ENCODE results near the gene ATF6. TPM values are rescaled to one million over a fixed set of nuclear protein-coding genes. Genes with fewer than 3 reads are reported as not detected.
A peak's percentile ranks its signal among the peaks of the same experiment; 100 is the strongest.

Gene ATF6
- total RNA-seq, 1 donor = 28.6 TPM

GRCh38 chr1:161994175-161994668 is 228.1 kb downstream of the ATF6 start:
- no peaks in the 10 kb centered on the region for H3K9me3 ChIP-seq (ENCODE audit: low read depth, low read length)
- peak overlapping the region; percentile 36 for H2AFZ ChIP-seq (ENCODE audit: low read length)
- no peak for TF ChIP-seq CTCF (IDR thresholded peaks at IDR 0.05; ENCODE audit: extremely low read depth, low read depth, low read length)
- H3K4me3 ChIP-seq (ENCODE audit: insufficient read depth, low read length) = peak overlapping the region; percentile 45
- peaks cover 8% of the 10 kb centered on the region for H3K36me3 ChIP-seq (ENCODE audit: insufficient read depth, low read length)
- no peaks in the 10 kb centered on the region for H3K79me2 ChIP-seq (ENCODE audit: insufficient read depth, low read length)
- DNase-seq (ENCODE audit: insufficient read length, low spot score, missing footprints) = peak; percentile 87
- H3K27me3 ChIP-seq (ENCODE audit: insufficient read depth, low read length) = no peaks in the 10 kb centered on the region
- H3K27ac ChIP-seq (ENCODE audit: low read depth, low read length) = peak overlapping the region; percentile 35
- peaks cover 7% of the 10 kb centered on the region for H3K4me1 ChIP-seq (ENCODE audit: insufficient read depth, low read length)
- H4K20me1 ChIP-seq (ENCODE audit: insufficient read depth, low read length) = no peaks in the 10 kb centered on the region
- peak overlapping the region; percentile 68 for H3K4me2 ChIP-seq (ENCODE audit: insufficient read depth, low read length)

GRCh38 chr1:161997152-161997551 is 231.0 kb downstream of the ATF6 start:
- peaks cover 8% of the 10 kb centered on the region for H3K36me3 ChIP-seq (ENCODE audit: insufficient read depth, low read length)
- TF ChIP-seq CTCF (IDR thresholded peaks at IDR 0.05; ENCODE audit: extremely low read depth, low read depth, low read length) = no peak
- peaks cover 7% of the 10 kb centered on the region for H3K4me1 ChIP-seq (ENCODE audit: insufficient read depth, low read length)

GRCh38 chr1:161998811-161999210 is 232.7 kb downstream of the ATF6 start:
- Histone ChIP-seq H3K4me2 (ENCODE audit: insufficient read depth, low read length) (no peak overlapping the region), H2AFZ (ENCODE audit: low read length) (no peak overlapping the region), H3K79me2 (ENCODE audit: insufficient read depth, low read length) (no peaks in the 10 kb centered on the region), H3K27ac (ENCODE audit: low read depth, low read length) (no peak overlapping the region), H3K27me3 (ENCODE audit: insufficient read depth, low read length) (no peaks in the 10 kb centered on the region), H3K4me1 (ENCODE audit: insufficient read depth, low read length) (peaks cover 19% of the 10 kb centered on the region), H3K36me3 (ENCODE audit: insufficient read depth, low read length) (peaks cover 8% of the 10 kb centered on the region), H3K4me3 (ENCODE audit: insufficient read depth, low read length) (no peak overlapping the region), H4K20me1 (ENCODE audit: insufficient read depth, low read length) (no peaks in the 10 kb centered on the region), H3K9me3 (ENCODE audit: low read depth, low read length) (no peaks in the 10 kb centered on the region)
- TF ChIP-seq CTCF (IDR thresholded peaks at IDR 0.05; ENCODE audit: extremely low read depth, low read depth, low read length) = no peak
- no peak for DNase-seq (ENCODE audit: insufficient read length, low spot score, missing footprints)

More at GRCh38 chr1:161997152-161997551, 231.0 kb downstream of the ATF6 start:
- Histone ChIP-seq H3K9me3 (ENCODE audit: low read depth, low read length) (no peaks in the 10 kb centered on the region), H3K79me2 (ENCODE audit: insufficient read depth, low read length) (no peaks in the 10 kb centered on the region), H3K27me3 (ENCODE audit: insufficient read depth, low read length) (no peaks in the 10 kb centered on the region), H3K4me2 (ENCODE audit: insufficient read depth, low read length) (no peak overlapping the region), H3K4me3 (ENCODE audit: insufficient read depth, low read length) (no peak overlapping the region), H4K20me1 (ENCODE audit: insufficient read depth, low read length) (no peaks in the 10 kb centered on the region), H3K27ac (ENCODE audit: low read depth, low read length) (no peak overlapping the region), H2AFZ (ENCODE audit: low read length) (no peak overlapping the region)
- no peak for DNase-seq (ENCODE audit: insufficient read length, low spot score, missing footprints)

GRCh38 chr1:161999301-162000052 is 233.4 kb downstream of the ATF6 start:
- no peak for DNase-seq (ENCODE audit: insufficient read length, low spot score, missing footprints)
- H4K20me1 ChIP-seq (ENCODE audit: insufficient read depth, low read length) = no peaks in the 10 kb centered on the region

More at GRCh38 chr1:161999301-162000052, 233.4 kb downstream of the ATF6 start:
- no peaks in the 10 kb centered on the region for H3K79me2 ChIP-seq (ENCODE audit: insufficient read depth, low read length)
- H3K27me3 ChIP-seq (ENCODE audit: insufficient read depth, low read length) = no peaks in the 10 kb centered on the region
- peaks cover 8% of the 10 kb centered on the region for H3K36me3 ChIP-seq (ENCODE audit: insufficient read depth, low read length)
- H3K4me1 ChIP-seq (ENCODE audit: insufficient read depth, low read length) = peaks cover 22% of the 10 kb centered on the region
- no peak for TF ChIP-seq CTCF (IDR thresholded peaks at IDR 0.05; ENCODE audit: extremely low read depth, low read depth, low read length)
- H3K4me3 ChIP-seq (ENCODE audit: insufficient read depth, low read length) = no peak overlapping the region
- H3K4me2 ChIP-seq (ENCODE audit: insufficient read depth, low read length) = no peak overlapping the region
- no peaks in the 10 kb centered on the region for H3K9me3 ChIP-seq (ENCODE audit: low read depth, low read length)
- H3K27ac ChIP-seq (ENCODE audit: low read depth, low read length) = no peak overlapping the region
- H2AFZ ChIP-seq (ENCODE audit: low read length) = no peak overlapping the region
